Subcutaneous adipose tissue (tissue), 4 donors: ENCODE data around the gene ABTB2. TPM values are rescaled to one million over a fixed set of nuclear protein-coding genes. Genes with fewer than 3 reads are reported as not detected.

Experiments used
- total RNA-seq, 4 donors: library from RNA; depleted of rRNA; stranded (reverse); fragments of >200 nt; gene quantifications; one replicate each; pipeline ENCODE4 v1.1.0, GENCODE V29; 2016
- TF ChIP-seq, protein P1 (sequence below): fragments of 450-650 bp; IDR thresholded peaks from one replicate; pipeline ENCODE4 v1.5.1; 2016; ENCODE audit warnings: low read depth, mild to moderate bottlenecking, control low read depth, antibody characterized with exemption, moderate library complexity

The ABTB2 gene
- total RNA-seq, 4 donors from 2014 or later: 0.88 to 1.9 (median 1.0) TPM

DNA sequence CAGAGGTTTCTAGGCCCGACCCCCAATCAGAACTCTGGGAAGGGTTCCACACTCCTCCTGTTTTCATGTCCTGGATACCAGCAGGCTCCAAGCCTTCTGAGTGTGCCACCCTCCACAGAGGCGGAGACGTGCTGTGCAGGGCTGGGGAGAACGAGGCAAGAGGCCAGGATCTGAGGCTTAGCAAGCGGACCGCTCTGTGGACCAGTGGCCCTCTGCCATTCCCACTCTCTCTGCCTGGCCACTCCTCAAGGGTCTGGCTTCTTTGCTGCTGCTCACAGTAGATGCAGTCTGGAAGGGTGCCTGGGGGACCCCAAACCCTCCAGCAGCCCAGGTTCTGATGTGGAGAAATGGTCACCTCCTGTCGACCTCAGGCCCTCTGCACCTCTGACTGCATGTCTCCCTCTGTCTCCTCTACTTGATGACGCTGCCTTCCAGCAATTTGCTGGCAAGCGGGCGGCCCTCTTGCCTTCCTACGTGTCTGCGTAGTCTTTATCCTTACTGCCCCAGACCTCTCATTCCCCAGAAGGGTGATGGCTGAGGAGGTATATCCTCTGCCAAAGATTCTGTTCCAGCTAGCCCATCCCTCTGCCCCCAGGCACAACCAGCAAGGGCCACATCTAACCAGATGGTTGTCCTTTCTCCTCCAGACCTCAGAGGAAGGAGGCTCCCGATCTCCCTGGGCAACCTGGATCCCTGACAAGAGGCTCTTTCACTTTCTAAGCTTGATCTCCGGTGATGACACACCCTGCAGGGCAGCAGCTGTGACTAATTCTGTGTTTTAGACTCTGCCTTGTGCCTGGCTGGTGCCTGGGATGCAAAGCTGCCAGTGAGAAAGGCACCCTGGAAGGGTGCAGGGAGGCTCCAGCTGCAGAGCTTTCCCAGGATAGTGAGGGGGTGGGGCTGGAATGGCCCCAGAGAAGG, 165.1 kb downstream of the ABTB2 start:
- TF ChIP-seq, protein P1, sequence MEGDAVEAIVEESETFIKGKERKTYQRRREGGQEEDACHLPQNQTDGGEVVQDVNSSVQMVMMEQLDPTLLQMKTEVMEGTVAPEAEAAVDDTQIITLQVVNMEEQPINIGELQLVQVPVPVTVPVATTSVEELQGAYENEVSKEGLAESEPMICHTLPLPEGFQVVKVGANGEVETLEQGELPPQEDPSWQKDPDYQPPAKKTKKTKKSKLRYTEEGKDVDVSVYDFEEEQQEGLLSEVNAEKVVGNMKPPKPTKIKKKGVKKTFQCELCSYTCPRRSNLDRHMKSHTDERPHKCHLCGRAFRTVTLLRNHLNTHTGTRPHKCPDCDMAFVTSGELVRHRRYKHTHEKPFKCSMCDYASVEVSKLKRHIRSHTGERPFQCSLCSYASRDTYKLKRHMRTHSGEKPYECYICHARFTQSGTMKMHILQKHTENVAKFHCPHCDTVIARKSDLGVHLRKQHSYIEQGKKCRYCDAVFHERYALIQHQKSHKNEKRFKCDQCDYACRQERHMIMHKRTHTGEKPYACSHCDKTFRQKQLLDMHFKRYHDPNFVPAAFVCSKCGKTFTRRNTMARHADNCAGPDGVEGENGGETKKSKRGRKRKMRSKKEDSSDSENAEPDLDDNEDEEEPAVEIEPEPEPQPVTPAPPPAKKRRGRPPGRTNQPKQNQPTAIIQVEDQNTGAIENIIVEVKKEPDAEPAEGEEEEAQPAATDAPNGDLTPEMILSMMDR: no peak

DNA sequence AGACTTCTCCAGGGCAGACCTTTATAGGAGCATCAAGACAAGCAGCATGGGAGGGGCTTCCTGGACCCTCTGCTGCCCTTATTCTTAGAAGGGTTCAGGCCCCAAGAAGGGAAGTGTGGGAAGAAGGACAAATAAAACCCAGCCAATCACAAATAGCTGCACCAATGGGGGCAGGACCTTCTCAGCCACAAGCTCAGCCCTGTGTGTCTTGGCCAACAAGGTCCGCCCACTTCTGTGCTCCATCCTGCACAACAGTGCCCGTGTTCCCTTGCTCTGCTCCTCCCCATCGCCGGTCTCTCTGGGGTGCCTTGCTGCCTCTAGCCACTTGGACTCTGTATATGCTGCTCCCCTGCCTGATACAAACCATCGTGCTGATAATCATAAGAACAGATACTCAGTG, 166.2 kb downstream of the ABTB2 start:
- TF ChIP-seq, protein P1: no peak

DNA sequence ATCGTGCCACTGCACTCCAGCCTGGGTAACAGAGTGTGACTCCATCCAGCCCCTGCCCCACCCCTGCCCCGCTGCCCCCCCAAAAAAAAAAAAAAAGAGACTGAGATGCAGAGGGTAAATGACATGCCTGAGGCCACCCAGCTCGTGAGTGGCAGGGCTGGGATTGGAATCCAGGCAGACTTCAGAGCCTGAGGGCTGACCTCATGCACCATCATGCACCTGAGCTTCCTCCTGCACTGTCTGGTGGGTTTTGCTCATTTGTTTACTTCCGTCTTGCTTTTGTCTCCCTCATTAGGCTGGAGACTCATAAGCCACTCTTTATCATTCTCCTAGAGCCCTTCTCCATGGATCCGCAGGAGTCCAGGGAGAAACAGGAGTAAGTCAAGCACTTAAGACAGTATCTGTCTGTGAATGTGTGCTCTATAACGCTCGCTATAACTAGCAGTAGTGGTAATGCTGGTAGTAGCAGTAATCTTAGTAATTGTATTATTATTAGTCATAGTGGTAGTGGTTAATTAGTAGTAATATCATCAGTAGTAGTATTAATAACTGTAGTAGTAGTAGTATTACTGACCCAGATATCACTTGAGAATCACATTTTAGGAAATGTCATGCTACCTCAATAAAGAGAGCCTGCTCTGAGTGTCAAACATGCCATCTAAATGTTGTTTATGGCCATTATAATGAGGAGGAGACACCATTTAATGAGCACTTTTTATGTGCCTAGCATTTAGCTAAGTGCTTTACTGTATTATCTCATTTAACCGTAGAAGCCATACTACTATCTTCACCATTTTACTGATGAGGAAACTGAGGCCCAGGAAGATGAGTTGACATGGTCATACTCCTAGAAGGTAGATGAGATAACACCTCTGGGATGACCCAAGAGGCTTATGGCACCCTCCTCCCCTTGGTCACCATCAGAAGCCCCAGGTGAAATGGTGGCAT, 167.3 kb downstream of the ABTB2 start:
- TF ChIP-seq, protein P1: no peak

DNA sequence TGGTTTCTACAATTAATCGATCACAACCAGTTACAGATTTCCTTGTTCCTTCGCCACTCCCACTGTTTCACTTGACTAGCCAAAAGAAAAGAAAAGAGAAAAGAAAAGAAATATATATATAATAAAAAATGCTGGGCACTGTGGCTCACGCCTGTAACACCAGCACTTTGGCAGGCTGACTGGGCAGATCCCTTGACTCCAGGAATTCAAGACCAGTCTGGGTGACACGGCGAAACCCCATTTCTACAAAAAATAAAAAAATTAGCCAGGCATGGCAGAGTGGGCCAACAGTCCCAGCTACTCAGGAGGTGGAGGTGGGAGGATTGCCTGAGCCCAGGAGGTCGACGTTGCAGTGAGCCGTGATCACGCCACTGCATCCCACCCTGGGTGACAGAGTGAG, 168.6 kb downstream of the ABTB2 start:
- TF ChIP-seq, protein P1: no peak

DNA sequence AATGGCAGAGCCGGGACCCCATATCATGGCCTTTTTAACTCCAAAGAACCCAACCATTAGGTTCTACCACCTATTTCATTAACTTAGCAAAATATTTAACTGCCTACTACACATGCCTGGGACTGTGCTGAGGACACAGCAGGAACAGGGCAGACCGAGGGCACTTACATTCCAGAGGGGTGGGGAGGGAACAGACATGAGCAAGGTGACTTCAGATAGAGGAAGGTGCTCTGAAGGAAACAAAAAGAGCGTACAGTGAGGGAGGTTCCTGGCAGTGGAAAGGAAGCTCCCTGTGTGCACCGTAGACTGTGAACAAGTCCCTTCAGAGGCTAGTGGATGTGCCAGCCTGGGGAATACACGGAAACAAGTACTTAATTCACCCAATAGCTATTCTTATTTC, 169.6 kb downstream of the ABTB2 start:
- TF ChIP-seq, protein P1: no peak

DNA sequence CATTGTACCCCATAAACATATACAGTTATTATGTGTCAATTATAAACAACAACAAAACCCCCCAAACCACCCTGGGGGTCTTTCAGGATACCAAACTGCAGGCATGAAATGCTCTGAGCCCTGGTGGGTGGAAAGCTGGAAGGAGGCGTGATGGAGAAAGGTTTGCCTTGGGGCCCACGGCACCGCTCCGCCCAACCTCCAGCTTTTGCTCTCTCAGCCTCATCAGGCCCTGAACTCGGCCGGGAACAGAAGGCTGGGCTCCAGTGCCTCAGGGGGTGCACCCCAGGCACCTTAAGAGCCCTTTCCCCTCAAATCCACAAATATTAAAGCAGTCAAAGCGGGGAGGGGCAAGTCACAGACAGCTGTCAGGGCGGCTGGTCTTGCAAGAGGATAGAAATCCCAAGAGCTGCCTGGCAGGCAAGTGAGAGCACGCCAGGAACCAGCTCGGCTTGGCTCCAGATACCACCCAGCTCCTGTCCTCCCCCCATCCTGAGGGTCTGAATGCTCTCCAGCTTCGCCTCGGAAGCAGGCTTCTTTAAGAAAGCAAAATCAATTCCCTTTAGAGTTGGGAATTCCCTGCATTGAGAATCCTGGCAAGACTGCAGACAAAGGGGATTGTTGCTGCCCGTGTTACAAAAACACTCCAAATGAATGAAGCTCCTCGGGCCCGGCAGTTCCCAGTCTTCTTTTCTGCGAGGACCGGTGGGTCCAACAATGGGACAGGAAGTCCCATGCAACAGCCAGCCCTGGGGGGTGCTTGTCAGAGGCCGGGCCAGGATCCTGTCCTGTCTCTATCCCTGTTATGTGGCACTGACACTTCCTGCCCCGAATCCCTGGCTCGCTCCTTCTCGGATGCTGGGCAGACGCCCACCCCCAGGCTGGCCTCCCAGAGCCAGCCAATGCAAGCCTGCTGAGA, 171.6 kb downstream of the ABTB2 start:
- TF ChIP-seq, protein P1: no peak
